Endothelial cell of umbilical vein (primary cell): ENCODE measurements around the gene MAGIX. TPM values are rescaled to one million over a fixed set of nuclear protein-coding genes. Genes with fewer than 3 reads are reported as not detected.

Experiments
- BruUV-seq: library from RNA; stranded (reverse); fragments of 400-500 nt; replicated peaks from 2 replicates; lab custom pipeline; 2021; lab: Mats Ljungman, UMichigan
- CTCF ChIA-PET: fragments of 300-600, 350-600 bp; sonication (Branson Sonifier 250); formaldehyde crosslinking; loops from one replicate; lab custom pipeline; 2021; ENCODE audit warnings: antibody characterized with exemption, inconsistent platforms; lab: Charles Lee
- POLR2A ChIA-PET: fragments of 300-600, 350-600 bp; sonication (Branson Sonifier 250); formaldehyde crosslinking; loops from one replicate; lab custom pipeline; 2021; ENCODE audit warnings: antibody characterized with exemption, inconsistent platforms; lab: Charles Lee
- DNase-seq: peaks from one replicate; pipeline ENCODE4 v3.0.0-alpha.2; 2011; ENCODE audit warnings: low read depth, low spot score
- FAIRE-seq: peaks from 2 replicates; lab custom pipeline; 2011; peaks lifted over from hg19 to GRCh38; lab: Jason Lieb, UNC
- H2AFZ ChIP-seq: 2 replicates; pipeline ENCODE4 v1.6.0; 2012; ENCODE audit warnings: low read depth, low read length, control low read depth, inconsistent platforms
- H3K27ac ChIP-seq: 2 replicates; pipeline ENCODE4 v1.5.1; 2011; ENCODE audit warnings: low read depth, mild to moderate bottlenecking, control low read depth, low read length, moderate library complexity; ENCODE audit not compliant: insufficient read depth
- H3K27me3 ChIP-seq, 2 experiments: 2 replicates each; pipeline versions ENCODE4 v1.6.0 to v1.6.1; 2011; ENCODE audit warnings: low read length in 2 of 2, mixed read lengths in 1 of 2; ENCODE audit not compliant: control insufficient read depth in 2 of 2, insufficient read depth in 2 of 2
- H3K36me3 ChIP-seq, 2 experiments: 2 replicates in 1 of 2; 3 replicates in 1 of 2; pipeline ENCODE4 v1.5.1; 2011; ENCODE audit warnings: low read length in 2 of 2, mild to moderate bottlenecking in 1 of 2, moderate library complexity in 1 of 2; ENCODE audit not compliant: control insufficient read depth in 2 of 2, insufficient read depth in 2 of 2; ENCODE audit errors: extremely low read depth in 1 of 2
- H3K4me1 ChIP-seq: 3 replicates; pipeline ENCODE4 v1.5.1; 2011; ENCODE audit warnings: mild to moderate bottlenecking, low read length; ENCODE audit not compliant: control insufficient read depth, insufficient read depth; ENCODE audit errors: extremely low read depth
- H3K4me2 ChIP-seq: 2 replicates; pipeline ENCODE4 v1.6.1; 2011; ENCODE audit warnings: low read length, control low read depth, mixed read lengths; ENCODE audit not compliant: insufficient read depth
- H3K4me3 ChIP-seq, 3 experiments: fragments of 200-600 bp in 1 of 3; sonication (generic), shearing (Covaris generic) in 1 of 3; replicated peaks in 1 of 3; 2 replicates each; pipeline ENCODE4 v1.5.1; 2011 to 2016; ENCODE audit warnings: control low read depth in 3 of 3, low read length in 3 of 3, mild to moderate bottlenecking in 2 of 3, inconsistent platforms in 1 of 3, low read depth in 1 of 3, moderate library complexity in 1 of 3; ENCODE audit not compliant: insufficient read depth in 1 of 3
- H3K79me2 ChIP-seq: 2 replicates; pipeline ENCODE4 v1.6.0; 2012; ENCODE audit warnings: low read length, inconsistent platforms; ENCODE audit not compliant: control insufficient read depth, insufficient read depth
- H3K9ac ChIP-seq: replicated peaks from 2 replicates; pipeline ENCODE3; 2011; ENCODE audit warnings: low read length, control low read depth; ENCODE audit not compliant: insufficient read depth; ENCODE audit errors: extremely low read depth
- H3K9me1 ChIP-seq: replicated peaks from 3 replicates; pipeline ENCODE4 v1.6.0; 2011; ENCODE audit warnings: mild to moderate bottlenecking, low read length; ENCODE audit not compliant: control insufficient read depth, insufficient read depth; ENCODE audit errors: extremely low read depth
- H3K9me3 ChIP-seq: replicated peaks from 2 replicates; pipeline ENCODE4 v1.5.1; 2012; ENCODE audit warnings: low read length, inconsistent platforms; ENCODE audit not compliant: control insufficient read depth, insufficient read depth
- H4K20me1 ChIP-seq: replicated peaks from 2 replicates; pipeline ENCODE3; 2011; ENCODE audit warnings: mild to moderate bottlenecking, low read length; ENCODE audit not compliant: control insufficient read depth, insufficient read depth; ENCODE audit errors: extremely low read depth
- CTCF ChIP-seq, 2 donors: IDR thresholded peaks; 1 replicate in 1 of 2; 2 replicates in 1 of 2; pipeline ENCODE4 v1.5.1; 2011; ENCODE audit warnings: low read length in 2 of 2, mild to moderate bottlenecking in 2 of 2, moderate library complexity in 2 of 2, control low read depth in 1 of 2, inconsistent platforms in 1 of 2, low read depth in 1 of 2; ENCODE audit not compliant: insufficient read depth in 1 of 2; ENCODE audit errors: extremely low read depth in 1 of 2
- EZH2 ChIP-seq: IDR thresholded peaks from 2 replicates; pipeline ENCODE4 v1.6.1; 2012; ENCODE audit warnings: borderline replicate concordance, low read depth, mild to moderate bottlenecking, moderate library complexity, low read length, inconsistent platforms; ENCODE audit not compliant: severe bottlenecking
- FOS ChIP-seq: IDR thresholded peaks from 2 replicates; pipeline ENCODE4 v1.6.1; 2011; ENCODE audit warnings: mild to moderate bottlenecking, low read length, moderate library complexity, borderline replicate concordance; ENCODE audit not compliant: insufficient read depth
- GATA2 ChIP-seq: IDR thresholded peaks from 2 replicates; pipeline ENCODE4 v1.7.0; 2011; ENCODE audit warnings: low read depth, mild to moderate bottlenecking, moderate library complexity, mixed read lengths, low read length; ENCODE audit not compliant: insufficient read length, insufficient read depth
- MAX ChIP-seq: IDR thresholded peaks from 2 replicates; pipeline ENCODE4 v1.6.1; 2011; ENCODE audit not compliant: insufficient read depth, insufficient read length
- POLR2AphosphoS5 ChIP-seq: IDR thresholded peaks from 2 replicates; pipeline ENCODE4 v1.6.1; 2012; ENCODE audit warnings: low read depth, mild to moderate bottlenecking, control low read depth, low read length, moderate library complexity; ENCODE audit not compliant: insufficient read depth
- dilution Hi-C: fragments of 300-500 bp; cut with MboI; formaldehyde crosslinking; loops from one replicate; pipeline ENCODE4 v1.15.0; 2019; ENCODE audit warnings: low sequenced_read_pairs; ENCODE audit not compliant: extremely low pct_ligation_motif_present
- intact Hi-C: fragments of 100-400 bp; cut with micrococcal nuclease; formaldehyde crosslinking; loops from one replicate; pipeline ENCODE4 v1.10.0; 2022
- polyA plus RNA-seq, 4 experiments: library from polyadenylated mRNA; depleted of rRNA in 3 of 4; stranded (reverse) in 3 of 4; unstranded in 1 of 4; fragments of >200 nt; gene quantifications; 2 replicates each; pipeline versions ENCODE4 v1.2.1 to v1.2.3, GENCODE V29; 2011 to 2012; ENCODE audit warnings: missing spikeins in 1 of 4
- small RNA-seq: library from RNA; depleted of rRNA; stranded (forward); fragments of <200 nt; gene quantifications from one replicate; pipeline ENCODE3, GENCODE V24; 2012; ENCODE audit warnings: low replicate concordance, low read depth; ENCODE audit not compliant: insufficient read depth, insufficient read length
- total RNA-seq: library from RNA; stranded (reverse); gene quantifications from 2 replicates; pipeline ENCODE4 v1.2.3, GENCODE V29; 2021

MAGIX gene
- total and polyA plus RNA-seq, 2 donors (not counting 3 experiments of a cell fraction or from before 2014, with no cell fraction given), result 0.77 to 0.88 TPM

- no peaks in the 10 kb centered on the region for H3K79me2 ChIP-seq
- no peak for DNase-seq
- H3K36me3 ChIP-seq, result no peaks in the 10 kb centered on the region
- ChIA-PET CTCF (no interaction called here), POLR2A (no interaction called here)
- no peaks in the 10 kb centered on the region for H3K4me1 ChIP-seq
- intact Hi-C loops, result no loop called here
- H3K9me1 ChIP-seq, result no peaks in the 10 kb centered on the region
- dilution Hi-C loops, result no loop called here
- FAIRE-seq, result no peak
- BruUV-seq, result no TSS peak
- no peak overlapping the region for H3K9ac ChIP-seq
- H2AFZ ChIP-seq, result no peak overlapping the region
- no peak overlapping the region for H3K27ac ChIP-seq
- no peak overlapping the region for H3K4me2 ChIP-seq
- TF ChIP-seq FOS (no peak), EZH2 (no peak), GATA2 (no peak), CTCF (IDR thresholded peaks at IDR 0.05; ENCODE audit: extremely low read depth in 1 of 2, insufficient read depth in 1 of 2, low read depth in 1 of 2, low read length in 2 of 2) (no peak), POLR2AphosphoS5 (no peak), MAX (no peak)
- no peaks in the 10 kb centered on the region for H4K20me1 ChIP-seq
- no peaks in the 10 kb centered on the region for H3K27me3 ChIP-seq
- no peak overlapping the region for H3K4me3 ChIP-seq
- no peaks in the 10 kb centered on the region for H3K9me3 ChIP-seq
Measured at GRCh38 chrX:49214996-49215526, 52.5 kb downstream of the MAGIX start.

Small RNA genes within 50 kb of the gene (small RNA-seq; reads per million reads assigned to genes)
- gene RN7SL262P, result not detected

Other genes with a start within 250 kb of the MAGIX start
- 5.5 and 7.4 TPM in 2 replicates for gene PIM2, start 243.7 kb upstream of the MAGIX start, total RNA-seq
- gene PIM2, start 243.7 kb upstream of the MAGIX start, polyA plus RNA-seq, result 7.4 and 7.5 TPM in 2 replicates
- gene OTUD5, start 205.2 kb upstream of the MAGIX start, total RNA-seq, result 41.0 and 44.3 TPM in 2 replicates
- 44.6 and 46.3 TPM in 2 replicates for gene OTUD5, start 205.2 kb upstream of the MAGIX start, polyA plus RNA-seq
- gene KCND1, start 190.9 kb upstream of the MAGIX start, total RNA-seq, result 0.67 and 1.3 TPM in 2 replicates
- 0.54 and 1.1 TPM in 2 replicates for gene KCND1, start 190.9 kb upstream of the MAGIX start, polyA plus RNA-seq
- 48.5 and 49.4 TPM in 2 replicates for gene GRIPAP1, start 160.5 kb upstream of the MAGIX start, total RNA-seq
- gene GRIPAP1, start 160.5 kb upstream of the MAGIX start, polyA plus RNA-seq, result 19.0 and 25.3 TPM in 2 replicates
- 35.5 and 37.1 TPM in 2 replicates for gene TFE3, start 119.4 kb upstream of the MAGIX start, total RNA-seq
- 22.3 and 26.8 TPM in 2 replicates for gene TFE3, start 119.4 kb upstream of the MAGIX start, polyA plus RNA-seq
- gene CCDC120, start 103.8 kb upstream of the MAGIX start, total RNA-seq, result 5.7 and 6.4 TPM in 2 replicates
- 2.8 and 3.1 TPM in 2 replicates for gene CCDC120, start 103.8 kb upstream of the MAGIX start, polyA plus RNA-seq
- gene PRAF2, start 88.8 kb upstream of the MAGIX start, total RNA-seq, result 41.6 and 45.4 TPM in 2 replicates
- 36.2 and 40.1 TPM in 2 replicates for gene PRAF2, start 88.8 kb upstream of the MAGIX start, polyA plus RNA-seq
- 29.9 and 32.2 TPM in 2 replicates for gene WDR45, start 82.9 kb upstream of the MAGIX start, total RNA-seq
- gene WDR45, start 82.9 kb upstream of the MAGIX start, polyA plus RNA-seq, result 70.4 and 73.1 TPM in 2 replicates
- 21.3 and 22.6 TPM in 2 replicates for gene GPKOW, start 39.0 kb upstream of the MAGIX start, total RNA-seq
- gene GPKOW, start 39.0 kb upstream of the MAGIX start, polyA plus RNA-seq, result 17.5 and 22.1 TPM in 2 replicates
- gene PLP2, start 9.1 kb downstream of the MAGIX start, total RNA-seq, result 153 and 170 TPM in 2 replicates
- 277 and 304 TPM in 2 replicates for gene PLP2, start 9.1 kb downstream of the MAGIX start, polyA plus RNA-seq
- gene PRICKLE3, start 23.6 kb downstream of the MAGIX start, total RNA-seq, result 9.6 and 15.0 TPM in 2 replicates
- 6.8 and 8.6 TPM in 2 replicates for gene PRICKLE3, start 23.6 kb downstream of the MAGIX start, polyA plus RNA-seq
- 0.46 and 0.77 TPM in 2 replicates for gene SYP, start 37.4 kb downstream of the MAGIX start, total RNA-seq
- gene SYP, start 37.4 kb downstream of the MAGIX start, polyA plus RNA-seq, result 0.11 and 0.21 TPM in 2 replicates
- not detected in 2 replicates for gene CACNA1F, start 70.6 kb downstream of the MAGIX start, total RNA-seq
- gene CACNA1F, start 70.6 kb downstream of the MAGIX start, polyA plus RNA-seq, result not detected in 2 replicates
- 13.2 and 14.8 TPM in 2 replicates for gene CCDC22, start 72.7 kb downstream of the MAGIX start, total RNA-seq
- 19.2 and 21.5 TPM in 2 replicates for gene CCDC22, start 72.7 kb downstream of the MAGIX start, polyA plus RNA-seq
- gene FOXP3, start 102.0 kb downstream of the MAGIX start, total RNA-seq, result not detected in 2 replicates
- 0.06 and 0.08 TPM in 2 replicates for gene FOXP3, start 102.0 kb downstream of the MAGIX start, polyA plus RNA-seq
- gene PPP1R3F, start 107.0 kb downstream of the MAGIX start, total RNA-seq, result 2.1 and 2.5 TPM in 2 replicates
- 1.5 and 1.6 TPM in 2 replicates for gene PPP1R3F, start 107.0 kb downstream of the MAGIX start, polyA plus RNA-seq
- gene GAGE10, start 140.9 kb downstream of the MAGIX start, total RNA-seq, result not detected in 2 replicates
- gene GAGE10, start 140.9 kb downstream of the MAGIX start, polyA plus RNA-seq, result not detected in 2 replicates
- not detected in 2 replicates for gene GAGE12J, start 159.3 kb downstream of the MAGIX start, total RNA-seq
- not detected in 2 replicates for gene GAGE12J, start 159.3 kb downstream of the MAGIX start, polyA plus RNA-seq
- gene GAGE13, start 168.8 kb downstream of the MAGIX start, total RNA-seq, result not detected in 2 replicates
- gene GAGE13, start 168.8 kb downstream of the MAGIX start, polyA plus RNA-seq, result not detected in 2 replicates